Globus pallidus (tissue), 1 donor: Measurements from ENCODE around the gene PLPPR3.

ENCODE experiments used
- DNase-seq: peaks from one replicate; pipeline ENCODE4 v3.0.0-alpha.2; 2015; ENCODE audit warnings: low spot score

The PLPPR3 gene

DNA sequence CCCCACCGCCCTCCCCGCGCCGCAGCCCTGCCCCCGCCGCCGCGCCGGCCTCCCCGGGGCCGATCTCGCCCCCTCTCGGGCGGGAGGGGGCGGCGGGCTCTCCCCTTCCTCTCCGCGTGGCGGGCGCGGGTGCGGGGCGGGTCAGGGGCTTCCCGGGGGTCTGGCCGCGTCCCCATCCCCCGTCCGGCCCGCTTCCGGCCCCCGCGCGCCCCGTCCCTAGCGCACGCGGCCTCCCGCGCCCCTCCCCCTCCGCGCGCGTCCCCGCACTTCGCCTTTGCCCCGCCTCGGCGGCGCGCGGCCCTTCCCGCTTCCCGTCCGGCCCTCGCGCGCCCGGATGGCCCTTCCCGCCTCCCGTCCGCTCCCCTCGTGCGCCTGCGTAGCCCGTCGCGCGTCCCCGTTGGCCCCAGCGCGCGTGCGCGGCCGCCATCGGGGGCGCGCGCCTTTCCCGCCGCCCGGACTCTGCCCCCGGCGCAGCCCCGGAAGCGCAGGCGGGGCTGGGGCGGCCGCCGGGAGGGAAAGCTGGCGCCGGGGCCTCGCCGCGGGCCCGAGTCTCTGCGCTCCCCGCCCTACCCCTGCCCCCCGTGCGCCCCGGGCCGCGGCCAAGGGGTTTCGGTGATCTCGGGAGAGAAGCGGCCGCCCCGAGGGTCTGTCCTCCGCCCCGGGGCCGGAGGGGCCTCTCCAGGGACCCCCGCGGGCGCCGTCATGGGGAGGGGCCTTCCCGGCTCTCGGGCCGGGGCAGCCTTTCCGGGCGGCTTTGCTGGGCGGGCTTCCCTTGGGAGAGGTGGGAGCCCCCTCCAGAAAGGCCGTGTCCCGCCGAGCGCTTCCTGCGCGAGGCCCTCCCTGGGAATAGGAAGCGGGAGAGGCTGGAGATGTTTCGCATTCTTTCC, 24.0 kb downstream of the PLPPR3 start:
- peak; percentile 82 for DNase-seq

DNA sequence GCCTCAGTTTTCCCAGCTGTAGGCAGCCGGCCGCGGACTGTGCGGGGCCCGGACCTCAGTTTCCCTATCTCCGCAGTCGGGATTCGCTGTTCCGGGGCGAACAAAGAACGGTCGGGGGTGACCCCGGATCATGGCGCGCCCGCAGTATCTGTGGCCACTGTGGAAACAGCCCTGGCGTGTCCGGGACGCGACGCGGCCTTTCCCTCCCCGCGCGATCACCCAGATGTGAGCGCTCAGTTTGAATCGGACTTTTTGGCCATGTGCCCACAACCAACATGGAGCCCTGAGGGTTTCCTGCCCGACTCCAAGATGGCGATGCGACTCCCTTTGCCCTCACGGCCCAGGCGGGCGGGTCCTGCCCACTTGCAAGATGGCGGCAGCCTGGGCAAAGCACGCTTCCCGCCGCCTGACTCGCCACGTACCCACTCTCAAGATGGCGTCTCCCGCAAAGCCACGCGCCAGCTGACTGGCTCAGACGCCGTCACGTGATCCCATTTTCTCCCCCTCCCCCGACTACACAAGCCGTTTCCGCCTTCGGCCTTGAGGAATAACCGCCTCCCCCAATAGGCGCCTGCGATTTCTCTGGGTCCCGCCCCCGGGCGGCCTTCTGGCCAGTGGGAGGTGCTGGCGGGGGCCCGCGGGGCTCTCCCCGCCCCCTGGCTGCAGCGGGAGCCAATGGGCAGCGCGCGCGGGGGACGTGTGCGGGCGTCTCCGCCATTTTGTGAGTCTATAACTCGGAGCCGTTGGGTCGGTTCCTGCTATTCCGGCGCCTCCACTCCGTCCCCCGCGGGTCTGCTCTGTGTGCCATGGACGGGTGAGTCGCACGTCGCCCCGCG, 24.8 kb downstream of the PLPPR3 start, which contains the start of gene PTBP1:
Gene PTBP1 (plus strand): TSS at position 761 of the 836 bp plus-strand sequence. CDS start 46 bp downstream, at position 807.
- peak; percentile 100 for DNase-seq

DNA sequence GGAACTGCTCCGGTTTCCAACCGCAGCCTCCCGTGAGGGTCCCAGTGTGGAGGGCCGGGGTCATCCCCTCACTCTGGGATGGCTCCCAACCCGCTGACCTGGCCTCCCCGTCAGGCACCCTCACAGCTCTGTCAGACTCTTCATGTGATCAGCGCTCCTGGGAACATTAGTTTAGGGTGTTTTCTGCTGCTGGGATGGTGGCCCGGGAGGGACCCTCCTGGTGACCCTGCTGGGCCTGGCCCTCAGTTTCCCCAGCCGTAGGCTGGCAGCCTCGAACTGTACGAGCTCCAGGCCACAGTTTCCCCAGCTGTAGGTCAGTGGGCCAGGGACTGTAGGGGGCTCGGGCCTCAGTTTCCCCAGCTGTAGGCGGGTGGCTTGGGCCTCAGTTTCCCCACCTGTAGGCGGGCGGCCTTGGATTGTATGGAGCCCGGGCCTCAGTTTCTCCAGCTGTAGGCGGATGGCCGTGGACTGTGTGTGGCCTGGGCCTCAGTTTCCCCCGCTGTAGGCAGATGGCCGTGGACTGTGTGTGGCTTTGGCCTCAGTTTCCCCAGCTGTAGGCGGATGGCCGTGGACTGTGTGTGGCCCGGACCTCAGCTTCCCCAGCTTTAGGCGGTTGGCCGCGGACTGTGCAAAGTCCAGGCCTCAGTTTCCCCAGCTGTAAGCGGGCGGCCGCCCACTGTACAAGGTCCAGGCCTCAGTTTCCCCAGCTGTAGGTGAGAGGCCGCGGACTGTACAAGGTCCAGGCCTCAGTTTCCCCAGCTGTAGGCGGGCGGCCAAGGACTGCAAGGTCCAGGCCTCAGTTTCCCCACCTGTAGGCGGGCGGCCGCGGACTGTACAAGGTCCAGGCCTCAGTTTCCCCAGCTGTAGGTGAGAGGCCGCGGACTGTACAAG, 25.8 kb downstream of the PLPPR3 start:
- no peak for DNase-seq

DNA sequence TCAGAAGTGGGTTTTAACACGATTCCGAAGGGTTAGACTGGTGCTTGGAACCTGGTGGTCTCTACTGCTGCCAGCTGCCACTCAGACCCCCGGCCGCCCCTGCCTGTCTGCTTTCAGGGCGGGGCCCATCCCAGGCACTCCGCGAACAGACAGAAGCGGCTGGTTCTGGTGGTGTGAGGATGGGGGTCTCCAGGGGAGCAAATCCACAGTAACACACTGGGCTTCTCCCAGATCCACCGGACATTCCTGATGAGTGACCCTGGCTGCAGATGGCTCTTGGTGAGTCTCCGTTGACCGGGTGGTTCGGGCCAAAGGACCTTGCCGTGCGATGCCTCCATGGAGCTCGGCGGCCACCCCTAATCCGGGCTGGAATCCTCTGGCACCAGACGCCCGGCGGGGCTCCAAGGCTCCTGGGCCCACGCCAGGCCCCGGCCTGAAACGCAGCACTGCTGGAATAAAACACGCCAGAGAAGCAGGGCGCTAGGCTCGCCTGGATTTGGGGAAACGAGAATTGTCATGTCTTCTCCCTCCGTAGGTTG, 26.6 kb downstream of the PLPPR3 start:
- no peak for DNase-seq

DNA sequence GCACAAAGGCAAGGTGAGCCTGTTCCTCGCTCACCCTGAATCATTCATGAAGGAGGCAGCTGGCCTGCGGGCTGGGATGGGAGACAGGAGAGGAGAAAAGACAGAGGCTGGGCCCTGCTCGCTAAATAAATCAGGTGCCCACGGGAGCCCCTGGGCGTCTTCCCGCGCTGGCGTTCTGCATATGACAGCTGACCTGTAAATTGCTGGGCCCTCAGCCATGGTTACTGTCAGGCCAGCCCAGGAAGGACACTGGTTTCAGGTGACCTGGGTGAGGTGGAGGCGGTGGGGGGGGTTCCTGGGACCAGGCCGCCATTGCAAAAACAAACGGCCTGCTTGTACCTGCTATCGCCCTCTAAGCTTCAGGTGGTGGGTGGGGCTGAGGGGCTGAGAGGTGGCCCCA, 27.9 kb downstream of the PLPPR3 start:
- DNase-seq = no peak

DNA sequence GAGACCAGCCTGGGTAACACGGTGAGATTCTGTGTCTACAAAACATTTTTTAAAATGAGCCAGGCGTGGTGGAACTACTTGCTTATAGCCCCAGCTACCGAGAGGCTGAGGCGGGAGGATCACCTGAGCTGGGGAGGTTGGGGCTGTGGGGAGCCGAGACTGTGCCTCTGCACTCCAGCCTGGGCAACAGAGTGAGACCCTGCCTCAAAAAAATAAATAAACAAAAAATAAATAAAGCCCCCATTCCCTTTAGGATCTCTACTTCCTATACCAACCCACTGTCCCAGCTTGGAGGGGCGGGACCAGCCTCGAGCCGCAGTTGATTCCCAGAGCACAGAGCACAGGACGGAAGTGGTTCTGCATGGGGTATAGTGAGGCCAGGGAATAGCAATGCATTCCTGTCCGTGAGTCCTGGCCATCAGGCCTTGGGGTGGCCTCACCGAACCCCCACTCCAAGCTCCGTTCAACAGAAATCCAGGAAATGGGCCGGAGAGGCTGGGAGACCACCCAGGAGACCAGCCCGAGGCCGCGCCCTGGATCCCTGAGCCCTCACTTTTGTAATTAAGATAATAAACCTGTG, 29.4 kb downstream of the PLPPR3 start:
- no peak for DNase-seq

DNA sequence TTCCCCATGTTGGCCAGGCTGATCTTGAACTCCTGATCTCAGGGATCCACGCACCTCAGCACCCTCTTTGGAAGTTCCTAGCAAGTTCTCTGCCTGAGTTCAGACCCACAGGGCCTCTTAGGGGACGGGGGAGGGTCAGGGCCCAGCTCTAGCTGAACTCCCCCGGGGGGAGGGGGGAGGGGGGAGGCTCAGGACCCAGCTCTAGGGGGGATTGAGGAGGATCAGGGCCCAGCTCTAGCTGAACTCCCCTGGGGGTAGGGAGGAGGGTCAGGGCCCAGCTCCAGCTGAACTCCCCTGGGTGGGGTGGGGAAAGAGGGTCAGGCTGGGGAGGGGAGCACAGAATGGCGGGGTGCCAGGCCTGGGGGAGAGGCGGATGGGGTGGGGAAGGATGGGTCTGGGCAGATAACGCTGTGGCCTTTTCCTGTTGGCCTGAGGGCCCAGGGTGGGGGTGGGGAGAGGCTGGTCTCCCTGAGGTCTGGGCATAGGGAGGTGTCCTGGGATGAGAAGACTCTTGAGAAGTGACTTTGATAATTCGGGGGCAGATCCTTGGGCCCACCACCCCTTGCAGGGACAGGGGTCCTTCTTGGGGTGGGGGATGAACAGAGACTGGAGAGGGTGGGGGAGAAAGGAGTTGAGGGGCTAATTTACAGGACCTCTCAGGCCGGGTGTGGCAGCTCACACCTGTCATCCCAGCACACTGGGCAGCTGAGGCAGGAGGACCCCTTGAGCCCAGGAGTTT, 30.0 kb downstream of the PLPPR3 start:
- DNase-seq = no peak

DNA sequence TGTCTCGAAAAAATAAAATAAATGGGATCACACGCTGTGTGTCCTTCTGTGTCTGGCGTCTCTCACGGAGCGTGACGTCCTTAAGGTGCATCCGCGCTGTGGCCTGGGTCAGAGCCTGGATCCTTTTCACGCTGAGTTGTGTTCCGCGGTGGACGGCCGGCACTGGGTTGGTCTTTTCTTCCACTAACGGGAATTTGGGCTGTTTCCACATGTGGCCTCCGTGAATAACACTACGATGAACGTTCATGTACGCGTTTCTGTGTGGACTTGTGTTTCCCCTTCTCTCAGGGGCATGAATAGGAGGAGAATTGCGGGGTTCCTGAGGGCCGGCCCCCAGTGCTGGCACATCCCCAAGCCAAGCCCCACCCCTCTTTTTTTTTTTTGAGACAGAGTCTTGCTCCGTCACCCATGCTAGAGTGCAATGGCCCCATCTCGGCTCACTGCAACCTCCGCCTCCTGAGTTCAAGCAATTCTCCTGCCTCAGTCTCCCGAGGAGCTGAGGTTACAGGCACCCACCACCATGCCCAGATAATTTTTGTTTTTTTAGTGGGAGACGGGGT, 30.7 kb downstream of the PLPPR3 start:
- DNase-seq = no peak

DNA sequence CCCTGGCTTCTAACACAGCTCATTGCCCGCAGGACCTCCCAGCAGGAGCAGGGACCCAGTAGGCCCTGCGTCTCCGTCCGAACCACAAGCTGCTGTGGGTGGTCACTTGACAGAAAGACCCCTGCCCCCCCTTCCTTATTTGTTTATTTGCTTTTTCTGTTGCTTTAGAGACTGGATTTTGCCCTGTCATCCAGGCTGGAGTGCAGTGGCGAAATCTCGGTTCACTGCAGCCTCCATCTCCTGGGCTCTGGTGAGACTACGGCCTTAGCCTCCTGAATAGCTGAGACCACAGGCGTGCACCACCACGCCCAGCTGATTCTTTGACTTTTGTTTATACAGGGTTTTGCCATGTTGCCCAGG, 32.1 kb downstream of the PLPPR3 start:
- no peak for DNase-seq

DNA sequence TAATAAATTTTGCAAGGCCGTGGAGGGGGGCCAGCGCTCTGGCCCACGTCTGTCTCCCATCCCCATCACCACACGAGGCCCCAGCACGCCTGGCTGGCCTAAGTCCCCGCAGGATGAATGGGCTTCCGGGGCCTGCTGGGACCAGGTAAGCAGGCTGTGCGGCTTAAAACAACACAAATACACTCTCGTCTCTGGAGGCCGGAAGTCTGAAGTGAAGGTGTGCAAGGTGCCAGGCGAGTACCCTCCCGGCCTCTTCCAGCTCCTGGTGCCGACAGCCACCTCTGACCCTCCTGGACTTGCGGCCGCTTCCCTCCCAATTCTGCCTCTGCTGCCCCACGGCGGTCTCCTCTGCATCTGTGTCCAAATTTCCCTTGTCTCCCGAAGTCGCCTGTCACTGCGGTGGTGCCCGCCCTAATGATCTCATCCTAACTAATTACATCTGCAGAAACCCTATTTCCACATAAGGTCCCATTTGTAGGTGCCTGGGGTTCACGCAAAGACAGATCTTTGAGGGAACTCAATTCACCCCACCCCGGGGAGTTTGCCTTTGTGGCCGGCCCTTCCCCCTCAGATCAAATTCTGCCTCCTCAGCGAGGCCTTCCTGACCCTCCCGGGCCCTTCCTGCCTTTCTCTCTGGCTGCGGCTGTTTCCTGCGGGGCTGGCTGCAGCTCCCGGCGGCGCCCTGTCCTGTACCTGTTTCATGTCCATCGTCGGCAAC, 32.6 kb downstream of the PLPPR3 start:
- DNase-seq = no peak

DNA sequence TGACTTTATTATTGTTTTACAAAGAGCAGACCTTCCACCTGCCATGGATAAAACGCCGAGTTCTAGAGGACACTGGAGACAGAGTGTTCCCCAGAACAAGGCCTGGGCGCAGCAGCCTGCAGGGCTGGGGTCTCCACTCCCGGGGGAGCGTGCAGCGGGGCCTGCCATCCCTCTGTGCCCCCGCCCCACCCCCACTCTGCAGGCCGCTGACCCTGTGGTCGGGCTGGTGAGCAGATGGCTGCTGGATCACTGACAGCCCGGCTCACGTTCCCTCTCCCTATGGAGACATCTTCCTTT, 33.1 kb downstream of the PLPPR3 start:
- no peak for DNase-seq

DNA sequence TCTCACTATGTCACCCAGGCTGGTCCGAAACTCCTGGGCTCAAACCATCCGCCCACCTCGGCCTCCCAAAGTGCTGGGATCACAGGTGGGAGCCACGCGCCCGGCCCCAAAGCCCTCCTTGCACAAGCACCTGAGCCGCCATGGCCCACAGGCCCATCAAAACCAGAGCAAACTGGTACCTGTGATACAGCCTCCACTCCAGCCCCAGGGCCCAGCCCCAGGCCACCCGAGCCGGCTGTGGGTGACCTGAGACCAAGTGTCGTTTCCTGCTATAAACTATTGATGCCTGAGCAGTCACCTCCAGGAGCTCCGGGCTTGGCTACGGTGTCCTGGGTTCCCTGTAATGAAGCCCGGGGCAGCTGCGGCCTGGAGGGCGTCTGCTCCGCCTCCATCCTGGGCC, 34.2 kb downstream of the PLPPR3 start:
- no peak for DNase-seq

DNA sequence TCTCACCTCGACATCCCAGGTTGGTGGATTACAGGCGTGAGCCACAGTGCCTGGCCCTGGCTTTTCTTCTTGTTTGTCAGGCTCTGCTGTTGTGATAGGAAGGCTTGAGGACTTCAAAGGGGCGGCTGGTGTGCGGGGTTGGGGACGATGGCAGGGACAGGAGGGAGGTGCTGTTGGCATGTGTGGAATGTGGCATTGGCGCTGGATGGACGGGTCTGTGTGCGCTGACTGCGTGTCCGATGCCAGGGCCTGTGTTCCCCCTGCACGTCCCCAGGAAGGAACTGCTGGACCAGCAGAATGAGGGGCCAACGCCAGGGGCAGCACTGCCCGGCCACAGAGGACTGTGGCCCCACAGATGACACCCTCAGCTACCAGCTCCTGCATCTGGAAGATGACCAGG, 37.2 kb downstream of the PLPPR3 start:
- no peak for DNase-seq

DNA sequence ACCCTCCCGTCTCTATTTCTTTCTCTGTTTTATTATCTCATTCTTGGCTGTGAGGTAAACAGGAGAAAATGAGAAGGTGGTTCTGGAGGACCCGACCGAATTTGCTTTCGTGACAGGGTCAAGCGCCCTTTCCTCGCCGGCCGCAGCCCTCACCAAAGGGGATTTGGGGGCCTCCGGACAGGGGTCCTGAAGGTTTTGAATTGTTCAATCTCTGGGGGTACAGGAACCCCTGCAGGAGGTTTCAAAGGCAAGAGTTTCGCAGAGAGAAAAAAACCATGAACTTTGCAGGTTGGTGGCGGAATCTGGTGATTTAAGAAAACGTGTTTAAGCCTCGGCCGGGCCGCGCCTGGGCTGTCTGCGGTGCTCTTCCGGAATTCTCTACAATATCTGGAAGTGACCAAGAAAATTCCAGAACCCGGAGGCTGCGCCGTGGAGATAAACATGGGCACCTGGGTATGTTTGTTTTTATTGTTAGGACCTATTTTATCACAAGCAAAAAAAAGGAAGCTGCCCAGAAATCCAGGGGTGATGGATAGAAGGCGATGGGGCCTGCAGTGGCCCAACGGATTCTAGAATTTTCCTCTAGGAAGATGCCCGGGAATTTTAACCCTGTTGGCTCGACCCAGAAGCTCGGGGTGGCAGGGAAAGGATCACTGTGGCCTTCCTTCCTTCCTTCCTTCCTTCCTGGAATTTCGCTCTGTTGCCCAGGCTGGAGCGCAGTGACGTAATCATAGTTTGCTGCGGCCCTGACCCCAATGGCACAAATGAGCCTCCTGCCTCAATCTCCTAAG, 38.7 kb downstream of the PLPPR3 start:
- no peak for DNase-seq

DNA sequence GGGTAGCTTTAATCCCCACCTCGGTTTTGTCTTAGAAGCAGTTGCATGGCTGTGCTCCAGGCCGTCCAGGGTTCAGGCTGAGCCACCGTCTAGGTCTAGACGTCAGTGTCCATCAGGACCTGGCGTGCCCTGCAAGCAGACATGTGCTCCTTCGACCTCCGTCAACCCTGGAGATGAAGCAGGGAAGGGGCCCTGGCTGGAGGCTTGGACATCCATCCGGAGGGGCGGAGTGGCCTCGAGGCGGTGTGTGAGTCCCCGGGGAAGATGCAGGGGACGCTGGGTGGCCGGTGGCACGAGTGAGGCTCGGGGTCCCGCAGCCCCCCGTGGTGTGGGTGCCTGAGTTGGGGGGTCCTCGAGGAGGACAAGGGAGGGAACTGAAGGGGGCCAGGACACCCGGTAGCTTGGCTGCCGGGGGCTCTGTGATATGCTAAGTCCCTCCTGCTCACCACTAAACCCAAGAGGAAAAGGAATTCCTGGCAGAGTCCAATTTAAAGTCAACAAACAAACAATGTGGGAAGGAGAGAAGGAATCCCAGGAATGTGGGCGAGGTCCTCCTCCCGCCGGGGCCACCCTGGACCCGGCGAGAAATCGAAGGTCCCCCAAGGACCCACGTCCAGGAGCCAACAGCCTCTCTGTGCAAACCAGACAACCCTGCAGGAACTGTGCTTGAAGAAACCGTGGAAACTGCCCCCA, 39.4 kb downstream of the PLPPR3 start:
- no peak for DNase-seq

DNA sequence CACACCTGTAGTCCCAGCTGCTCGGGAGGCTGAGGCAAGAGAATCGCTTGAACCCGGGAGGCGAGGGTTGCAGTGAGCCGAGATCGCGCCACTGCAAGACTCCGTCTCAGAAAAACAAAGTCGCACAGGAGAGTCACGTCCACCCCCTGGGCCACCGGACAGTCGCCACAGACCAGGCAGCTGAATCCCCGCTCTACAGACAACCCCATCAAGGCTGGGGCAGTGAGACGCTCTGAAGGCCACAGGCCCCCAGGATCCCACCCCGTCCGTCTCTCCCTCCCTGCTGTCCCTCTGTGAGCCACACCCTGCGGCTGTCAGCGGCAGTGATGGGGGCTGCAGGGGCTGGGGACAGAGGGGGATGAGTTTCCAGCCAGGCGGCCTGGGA, 40.0 kb downstream of the PLPPR3 start:
- DNase-seq = no peak

DNA sequence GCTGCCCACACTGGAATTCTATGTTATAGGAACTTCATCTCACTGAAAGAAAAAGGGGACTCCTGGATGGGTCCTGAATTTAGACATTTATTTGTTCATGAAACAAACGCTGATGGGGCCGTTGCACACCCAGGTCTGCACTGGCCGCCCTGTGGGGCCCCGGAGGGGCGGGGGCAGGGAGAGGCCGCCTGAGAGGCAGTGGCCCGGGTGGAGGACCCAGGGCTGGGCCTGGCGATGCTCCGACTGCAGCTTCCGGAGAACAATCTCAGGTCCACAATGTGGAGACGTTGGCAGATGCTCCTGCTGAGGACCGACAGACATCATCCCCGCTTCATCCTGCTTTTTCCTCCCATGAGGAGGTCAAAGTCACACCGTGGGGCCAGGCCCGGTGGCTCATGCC, 40.8 kb downstream of the PLPPR3 start:
- no peak for DNase-seq

DNA sequence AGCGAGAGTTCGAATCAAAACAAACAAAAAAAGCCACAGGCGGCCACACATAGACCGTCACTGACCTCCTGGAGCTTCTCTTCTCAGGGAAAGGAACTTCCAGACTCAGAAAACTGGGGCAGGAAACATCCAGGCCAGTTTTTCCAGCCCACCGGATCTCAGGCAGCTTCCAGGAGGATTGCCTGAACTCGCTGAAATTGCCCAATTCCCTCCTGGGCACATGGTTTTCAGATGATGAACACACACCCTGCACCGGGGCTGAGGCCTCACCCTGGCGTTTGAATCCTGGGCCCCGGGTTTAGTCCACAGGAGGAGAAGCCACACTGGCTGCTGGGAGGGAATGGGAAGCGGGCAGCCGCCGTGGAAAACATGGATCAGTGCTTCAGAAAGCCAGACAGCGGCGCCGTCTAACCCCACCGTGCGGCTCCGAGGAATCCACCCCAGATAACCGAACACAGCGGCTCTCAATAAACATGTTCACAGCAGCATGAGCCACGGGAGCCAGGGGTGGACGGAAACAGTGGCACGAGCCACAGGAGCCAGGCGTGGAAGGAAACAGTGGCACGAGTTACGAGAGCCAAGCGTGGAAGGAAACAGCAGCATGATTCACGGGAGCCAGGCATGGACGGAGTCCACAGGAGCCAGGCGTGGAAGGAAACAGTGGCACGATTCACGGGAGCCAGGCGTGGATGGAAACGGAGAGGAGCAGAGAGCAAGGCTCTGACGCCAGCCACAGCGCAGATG, 42.7 kb downstream of the PLPPR3 start:
- DNase-seq = no peak
